NCI-H82 treated with DMSO at 0.1 percent for 48 hours (cell line): ENCODE data around the gene STEAP1B.
"Not testable (repeated sequence)": the region's sequence is repeated elsewhere in the genome, so short reads cannot be mapped to it uniquely, and the experiment has no call there.

Experiments used
- DNase-seq: peaks from one replicate; lab custom pipeline; 2025; ENCODE audit not compliant: unreplicated experiment; lab: John Stamatoyannopoulos, UW

STEAP1B gene

GRCh38 chr7:22499044-22499443, 944 bp downstream of the STEAP1B start:
- no peak for DNase-seq

DNA sequence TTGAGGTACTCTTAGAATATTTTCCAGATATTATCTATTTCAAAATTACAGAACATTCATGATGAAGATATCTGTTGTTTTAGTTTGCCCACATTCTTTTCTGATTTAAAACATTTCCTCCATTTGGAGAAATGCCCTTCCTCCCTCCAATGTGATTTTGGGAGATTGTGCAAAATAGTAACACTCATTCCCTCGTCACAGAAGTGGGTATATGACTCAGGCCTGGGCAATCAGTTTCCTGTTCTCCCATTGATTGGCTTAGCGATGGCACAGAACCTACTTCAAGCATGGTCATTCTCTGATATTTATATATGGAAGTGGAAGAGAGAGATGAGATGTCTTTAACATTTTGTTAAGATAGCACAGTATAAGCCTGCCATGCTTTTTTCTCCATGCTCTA, 3.1 kb downstream of the STEAP1B start:
- not testable (repeated sequence) for DNase-seq

DNA sequence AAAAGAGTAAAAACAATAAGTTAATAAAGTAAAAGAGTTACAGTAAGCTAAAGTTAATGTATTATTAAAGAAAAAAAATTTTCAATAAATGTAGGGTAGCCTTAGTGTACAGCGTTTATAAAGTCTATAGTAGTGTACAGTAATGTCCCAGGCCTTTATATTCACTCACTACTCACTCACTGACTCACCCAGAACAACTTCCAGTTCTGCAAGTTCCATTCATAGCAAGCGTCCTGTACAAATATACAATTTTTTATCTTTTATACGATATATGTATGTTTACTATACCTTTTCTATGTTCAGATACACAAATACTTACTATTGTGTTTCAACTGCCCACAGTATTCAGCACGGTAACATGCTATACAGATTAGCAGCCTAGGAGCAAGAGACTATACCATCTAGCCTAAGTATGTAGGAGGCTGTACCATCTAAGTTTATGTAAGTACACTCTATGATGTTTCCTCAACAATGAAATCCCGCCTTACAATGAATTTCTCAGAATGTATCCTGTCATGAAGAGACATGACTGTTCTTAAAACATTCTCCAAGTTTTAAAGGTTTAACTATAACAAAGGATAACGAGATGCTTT, 3.6 kb downstream of the STEAP1B start:
- not testable (repeated sequence) for DNase-seq

GRCh38 chr7:22493160-22493925, 6.6 kb downstream of the STEAP1B start:
- not testable (repeated sequence) for DNase-seq

GRCh38 chr7:22488643-22489462, 11.1 kb downstream of the STEAP1B start:
- peak; percentile 82 for DNase-seq

DNA sequence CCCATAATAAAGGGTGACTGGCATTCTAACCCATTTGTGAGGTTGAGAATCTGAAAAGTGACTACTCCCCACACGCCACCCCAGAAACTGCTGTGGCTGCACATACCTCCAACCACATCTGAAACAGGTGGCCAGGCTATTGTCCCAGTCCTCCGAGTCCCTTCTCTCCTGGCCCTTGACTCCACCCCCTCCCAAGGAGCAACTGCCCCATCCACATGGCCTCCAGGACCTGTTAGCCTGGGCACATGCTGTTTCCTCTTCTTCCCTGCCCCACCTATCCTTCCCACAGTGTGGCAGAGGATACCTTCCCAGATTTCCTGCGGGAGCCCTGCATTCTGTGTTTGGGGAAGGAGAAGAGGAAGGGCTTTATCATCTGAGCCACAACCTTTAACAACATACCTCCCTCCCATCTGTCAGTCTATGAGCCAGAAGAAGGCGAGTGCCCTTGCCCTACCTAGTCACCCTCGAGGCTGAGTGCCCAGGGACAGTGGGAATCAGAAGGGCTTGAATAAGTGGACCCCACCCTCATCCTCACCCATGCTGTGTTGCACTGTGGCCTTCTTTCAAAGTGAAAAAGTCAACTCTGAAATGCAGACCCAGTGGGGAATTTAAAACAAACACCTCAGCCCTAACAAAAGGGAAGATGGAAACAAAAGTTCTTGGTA, 11.9 kb downstream of the STEAP1B start:
- DNase-seq, result no peak

DNA sequence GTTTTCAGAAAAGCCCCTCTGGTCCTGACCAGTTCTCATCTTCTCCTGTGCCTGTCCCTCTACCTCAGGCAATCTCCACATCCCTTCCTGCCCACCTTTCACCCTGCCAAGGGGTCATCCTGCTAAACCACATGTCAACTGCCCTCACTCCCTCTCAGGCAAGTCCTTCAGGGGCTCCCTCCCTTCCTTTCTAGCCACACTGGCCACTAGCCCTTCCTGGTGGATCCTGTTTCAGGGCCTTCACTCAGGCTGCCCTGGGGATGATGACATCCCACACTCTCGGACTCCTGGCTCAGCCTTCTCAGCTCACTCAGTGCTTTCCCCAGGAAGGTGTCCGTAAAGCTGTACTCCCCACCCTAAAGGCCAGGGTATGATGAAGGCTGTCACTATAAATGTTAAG, 13.4 kb downstream of the STEAP1B start:
- no peak for DNase-seq

- no peak for DNase-seq
Observed at GRCh38 chr7:22485189-22485588, 14.8 kb downstream of the STEAP1B start.

GRCh38 chr7:22482503-22482902, 17.5 kb downstream of the STEAP1B start:
- DNase-seq, result no peak

DNA sequence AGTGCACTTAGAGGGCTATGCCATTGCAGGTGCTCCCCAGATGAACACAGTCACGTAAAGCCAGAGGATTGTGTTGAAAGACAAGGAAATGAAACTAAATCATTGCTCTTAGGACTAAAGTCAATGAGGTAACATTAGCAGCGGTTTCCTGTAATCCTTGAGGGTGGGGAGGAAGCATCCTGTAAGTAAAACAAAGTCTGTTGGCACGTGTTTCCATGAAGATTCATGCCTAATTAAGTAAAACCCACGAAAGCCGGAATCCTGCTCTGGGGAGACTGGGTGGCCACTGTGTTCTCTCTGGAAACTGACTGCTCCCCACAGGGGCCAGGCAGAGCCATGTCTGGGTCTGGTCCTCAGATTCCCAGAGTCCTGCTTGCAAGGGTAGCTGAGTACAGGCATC, 18.3 kb downstream of the STEAP1B start:
- no peak for DNase-seq

DNA sequence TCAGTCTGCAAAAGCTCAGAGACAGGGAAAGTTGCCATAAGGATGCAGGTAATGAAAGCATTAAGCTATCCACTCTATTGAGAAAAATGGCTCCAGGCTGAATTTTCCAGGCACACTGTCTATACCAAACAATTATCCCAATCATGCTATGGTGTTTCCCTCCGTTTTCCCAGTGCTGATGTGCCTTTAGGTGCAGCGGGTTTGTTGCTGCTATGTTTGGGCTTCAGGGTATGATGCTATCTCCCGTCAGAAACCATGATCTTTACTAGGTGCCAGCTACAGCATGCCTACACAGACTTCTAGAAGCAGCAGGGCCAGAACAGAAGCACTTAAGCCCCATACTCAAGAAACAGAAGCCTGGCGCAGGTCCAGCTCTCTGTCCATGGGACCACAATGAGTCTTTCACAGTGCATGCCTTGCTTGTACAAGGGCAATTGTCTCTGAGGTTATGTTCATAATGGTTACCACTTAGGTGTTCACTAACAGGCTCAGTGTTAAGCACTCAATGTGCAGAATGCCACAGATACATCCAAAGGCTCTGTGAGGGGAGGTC, 19.4 kb downstream of the STEAP1B start:
- no peak for DNase-seq

GRCh38 chr7:22477876-22478450, 22.0 kb downstream of the STEAP1B start:
- DNase-seq, result no peak

DNA sequence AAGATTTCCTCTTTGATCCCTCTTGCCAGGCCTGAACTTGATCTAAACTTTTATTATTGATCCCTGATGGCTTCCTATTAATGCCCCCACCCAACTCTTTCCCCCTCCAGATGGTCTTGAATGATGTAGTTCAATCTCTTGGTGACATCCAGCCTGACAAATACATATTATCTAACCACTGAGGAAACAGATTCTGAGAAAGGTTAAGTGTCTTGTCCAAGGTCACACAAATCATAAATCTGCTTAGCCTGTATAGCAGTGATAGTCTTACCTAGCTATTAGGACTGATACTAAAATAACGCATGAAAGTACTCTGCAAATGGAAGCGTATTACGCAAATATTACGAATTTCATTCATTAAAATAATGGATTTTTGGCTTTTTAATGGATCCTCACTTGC, 22.7 kb downstream of the STEAP1B start:
- DNase-seq, result no peak

DNA sequence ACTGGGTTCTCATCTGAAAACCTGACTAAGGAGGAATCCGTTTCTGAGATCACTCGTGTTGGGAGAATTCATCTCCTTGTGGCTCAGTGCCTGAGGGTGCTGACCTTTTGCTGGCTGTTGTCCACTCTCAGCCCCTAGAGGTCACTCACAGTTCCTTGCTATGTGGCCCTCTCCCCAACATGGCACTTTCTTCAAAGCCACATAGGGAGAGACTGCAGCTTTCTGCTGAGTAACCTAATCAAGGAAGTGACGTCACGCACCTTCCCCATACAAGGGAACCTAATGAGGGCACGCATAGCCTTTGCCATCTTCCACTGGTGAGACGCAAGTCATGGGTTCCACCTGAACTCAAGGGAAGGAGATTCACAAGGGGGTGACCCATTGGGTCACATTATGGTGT, 23.2 kb downstream of the STEAP1B start:
- DNase-seq, result no peak

DNA sequence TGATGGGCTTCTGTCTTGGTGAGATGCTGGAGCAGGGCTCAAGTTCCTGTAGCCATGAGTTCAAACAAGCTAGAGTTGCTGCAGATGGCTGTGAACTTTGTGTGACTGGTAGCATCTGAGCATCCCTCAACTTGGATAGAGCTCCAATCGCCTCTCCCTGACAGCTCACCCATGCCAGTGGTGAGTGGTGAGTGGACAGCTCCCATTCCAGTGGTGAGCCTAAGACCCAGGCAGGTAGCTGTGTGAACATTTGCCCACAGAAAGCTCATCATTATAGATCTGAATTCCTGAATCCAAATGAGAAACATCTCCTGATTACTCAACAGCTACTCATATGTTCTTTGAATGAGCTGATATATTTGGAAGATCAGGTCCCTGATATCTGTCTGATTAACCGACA, 25.3 kb downstream of the STEAP1B start:
- DNase-seq, result no peak

GRCh38 chr7:22470981-22471380, 29.0 kb downstream of the STEAP1B start:
- DNase-seq, result no peak

DNA sequence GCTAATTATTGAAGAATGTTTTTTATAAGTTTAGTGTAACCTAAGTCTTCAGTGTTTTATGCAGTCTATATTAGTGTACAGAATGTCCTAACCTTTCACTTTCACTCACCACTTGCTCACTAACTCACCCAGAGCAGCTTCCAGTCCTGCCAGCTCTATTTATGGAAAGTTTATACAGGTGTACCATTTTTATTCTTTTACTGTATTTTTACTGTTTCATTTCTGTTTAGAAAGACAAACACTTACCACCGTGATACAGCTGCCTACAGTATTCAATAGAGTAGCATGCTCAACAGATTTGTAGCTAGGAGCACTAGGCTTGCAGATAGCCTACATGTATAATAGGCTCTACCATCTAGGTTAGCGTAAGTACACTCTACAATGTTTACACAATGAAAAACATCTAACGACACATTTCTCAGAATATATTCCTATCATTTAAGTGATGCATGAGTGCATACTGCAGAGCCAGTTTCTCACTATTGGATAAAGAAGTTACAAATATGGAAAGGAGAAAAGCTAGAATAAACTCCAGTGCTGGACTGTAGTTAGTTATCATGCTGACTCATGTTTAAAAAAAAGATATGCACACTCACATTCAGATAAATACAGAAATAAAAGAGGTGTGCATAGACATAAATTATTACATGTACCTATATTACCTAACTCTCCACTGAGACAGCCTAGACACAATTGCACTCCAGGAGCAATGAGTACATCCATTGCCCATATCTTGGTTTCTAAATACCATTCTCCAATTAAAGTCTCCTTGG, 30.4 kb downstream of the STEAP1B start:
- no peak for DNase-seq

DNA sequence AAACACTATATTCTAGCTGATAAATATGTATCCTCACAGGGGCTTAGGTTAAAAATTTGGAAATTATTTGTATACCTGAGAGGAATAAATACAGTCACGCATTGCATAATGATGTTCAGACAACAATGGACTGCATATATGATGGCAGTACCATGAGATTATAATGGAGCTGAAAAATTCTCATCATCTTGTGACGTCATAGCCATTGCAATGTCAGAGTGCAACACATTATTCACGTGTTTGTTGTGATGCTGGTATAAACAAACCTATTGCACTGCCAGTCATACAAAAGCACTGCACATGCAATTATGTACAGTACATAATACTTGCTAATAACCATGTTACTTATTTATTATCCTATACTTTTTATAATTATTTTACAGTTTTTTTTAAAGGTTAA, 31.4 kb downstream of the STEAP1B start:
- no peak for DNase-seq

GRCh38 chr7:22464299-22464698, 35.7 kb downstream of the STEAP1B start:
- DNase-seq, result peak; percentile 21

DNA sequence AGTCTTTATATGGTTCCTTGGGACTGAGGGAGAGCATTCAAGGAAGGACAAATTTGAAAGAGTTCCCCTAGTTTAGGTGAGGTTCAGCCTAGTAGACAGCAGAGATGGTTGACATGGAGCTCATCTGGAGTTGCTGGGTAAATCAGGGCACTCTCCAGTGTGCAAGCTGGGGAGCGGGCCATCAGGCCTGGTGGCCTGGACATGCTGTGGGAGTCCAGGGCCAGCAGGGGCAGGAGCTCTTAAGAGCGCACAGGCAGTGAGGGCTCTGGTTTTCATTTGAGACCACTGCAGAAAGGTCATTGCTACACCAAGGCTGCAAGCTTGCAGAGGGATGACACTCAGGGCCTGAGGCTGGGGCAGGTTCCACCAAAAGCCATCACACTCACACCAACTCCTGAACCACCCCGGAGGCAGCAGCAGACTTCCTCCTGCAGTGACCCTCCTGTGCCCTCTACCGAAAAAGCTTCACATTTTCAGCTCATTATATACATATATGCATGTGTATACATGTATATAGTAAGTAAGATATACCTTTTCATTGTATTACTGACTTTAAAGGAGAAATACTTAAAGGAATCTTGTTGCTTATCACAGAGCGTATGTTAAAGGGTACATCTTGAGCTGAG, 39.5 kb downstream of the STEAP1B start:
- DNase-seq, result no peak
